GM18909 (cell line): ENCODE measurements around the gene SCN7A.
A peak's percentile ranks its signal among the peaks of the same experiment; 100 is the strongest.
"Not testable (repeated sequence)": the region's sequence is repeated elsewhere in the genome, so short reads cannot be mapped to it uniquely, and the experiment has no call there.

ENCODE experiments used
- ATAC-seq: cut with Tn5 transposase; IDR thresholded peaks from one replicate; pipeline ENCODE4 v1.9.1; 2021; ENCODE audit warnings: mild to moderate bottlenecking; ENCODE audit not compliant: unreplicated experiment, poor library complexity

SCN7A gene

DNA sequence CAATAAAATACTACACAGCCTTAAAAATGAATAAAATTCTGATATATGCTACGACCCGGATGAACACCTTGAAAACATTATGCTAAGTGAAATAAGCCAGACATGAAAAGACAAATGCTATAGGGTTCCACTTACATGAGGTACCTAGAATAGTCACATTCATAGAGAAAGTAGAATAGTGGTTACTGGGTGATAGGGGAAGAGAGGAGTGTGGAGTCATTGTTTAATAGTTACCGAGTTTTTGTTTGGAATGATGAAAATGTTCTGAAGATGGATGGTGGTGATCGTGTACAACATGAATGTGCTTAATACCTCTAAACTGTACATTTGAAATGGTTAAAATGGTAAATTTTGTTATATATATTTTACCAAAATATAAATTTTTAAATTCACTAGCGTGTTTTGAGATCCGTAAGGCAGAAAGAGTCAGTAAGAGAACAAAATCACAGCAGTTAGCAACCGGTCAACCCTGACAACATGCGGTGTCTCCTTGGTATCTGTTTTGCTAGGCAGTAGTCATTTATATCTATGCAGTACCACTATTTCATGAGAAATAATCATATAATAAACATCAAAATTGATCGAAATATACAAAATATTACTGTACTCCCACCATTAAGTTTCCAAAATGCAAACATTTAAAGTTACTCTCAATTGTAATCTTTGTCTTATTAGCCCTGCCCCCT, 129.4 kb downstream of the SCN7A start:
- no peak for ATAC-seq

DNA sequence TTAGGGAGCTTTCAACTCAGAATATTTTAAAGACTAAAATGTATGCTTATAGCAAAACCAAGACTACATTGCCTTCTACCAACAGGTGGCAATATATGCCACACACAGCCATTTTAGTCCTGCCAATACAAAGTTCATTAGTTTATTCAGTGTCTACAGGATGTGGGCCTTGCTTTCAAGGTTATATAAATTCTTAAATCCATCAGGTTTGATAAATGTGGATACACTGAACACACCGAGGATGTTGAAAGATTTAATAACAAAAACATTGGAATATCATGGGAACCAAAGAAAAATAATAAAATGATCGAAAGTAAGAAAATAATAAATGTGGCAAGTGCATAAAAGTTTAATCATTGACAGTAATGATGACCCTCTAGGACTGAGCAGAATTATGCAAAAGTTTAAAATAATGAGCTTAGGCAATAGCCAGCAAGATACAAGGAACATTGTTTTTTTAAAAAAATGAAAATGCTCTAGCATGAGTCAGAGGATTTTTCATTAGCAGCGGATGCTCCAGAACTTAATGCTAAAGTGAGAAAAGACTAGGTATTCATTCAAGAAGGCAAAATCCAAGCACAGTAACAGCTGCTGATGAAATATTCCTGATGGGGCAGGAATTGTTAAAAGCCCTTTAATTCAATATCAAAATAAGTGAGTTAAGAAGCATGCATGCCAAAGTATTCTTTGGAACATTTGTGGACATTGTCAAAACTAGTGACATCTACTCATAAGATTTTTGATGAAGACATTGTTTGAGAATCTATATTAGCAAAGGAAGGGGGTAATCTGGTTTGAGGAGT, 132.5 kb downstream of the SCN7A start:
- peak; percentile 73 for ATAC-seq

DNA sequence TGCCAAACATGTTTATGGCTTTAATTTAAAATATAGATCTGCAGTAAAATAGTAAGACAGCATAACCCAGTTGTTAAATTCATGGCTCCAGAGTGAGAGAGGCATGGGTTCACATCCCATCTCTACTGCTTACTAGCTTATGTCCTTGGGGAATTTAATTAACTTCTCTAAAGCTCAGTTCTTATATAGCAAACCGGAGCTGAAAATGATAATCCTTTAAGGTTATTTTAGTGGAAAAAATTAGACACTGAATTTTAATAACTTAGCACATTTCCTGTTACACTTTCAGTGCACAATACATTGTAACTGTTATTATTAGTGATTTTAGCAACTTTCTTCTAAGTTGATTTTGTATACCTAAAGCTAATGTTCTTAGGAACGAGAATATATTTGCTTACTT, 133.1 kb downstream of the SCN7A start:
- no peak for ATAC-seq

DNA sequence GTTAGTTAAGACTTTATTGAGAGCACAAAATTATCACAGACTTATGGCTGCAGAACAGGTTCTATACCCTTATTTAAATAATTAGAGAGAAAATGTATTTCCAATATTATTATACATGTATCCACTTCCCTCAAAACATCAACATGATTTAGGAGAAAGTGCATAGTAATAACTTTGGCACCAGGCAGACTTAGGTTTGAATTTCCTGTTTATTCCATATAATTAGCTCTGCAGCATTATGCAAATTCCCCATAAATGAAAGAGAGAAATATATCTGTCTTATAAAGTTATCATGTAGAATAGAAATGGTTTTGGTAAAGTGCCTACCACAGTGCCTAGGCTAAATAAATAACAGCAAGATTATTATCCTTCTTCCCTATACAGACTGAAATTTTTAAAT, 133.6 kb downstream of the SCN7A start:
- ATAC-seq: no peak

DNA sequence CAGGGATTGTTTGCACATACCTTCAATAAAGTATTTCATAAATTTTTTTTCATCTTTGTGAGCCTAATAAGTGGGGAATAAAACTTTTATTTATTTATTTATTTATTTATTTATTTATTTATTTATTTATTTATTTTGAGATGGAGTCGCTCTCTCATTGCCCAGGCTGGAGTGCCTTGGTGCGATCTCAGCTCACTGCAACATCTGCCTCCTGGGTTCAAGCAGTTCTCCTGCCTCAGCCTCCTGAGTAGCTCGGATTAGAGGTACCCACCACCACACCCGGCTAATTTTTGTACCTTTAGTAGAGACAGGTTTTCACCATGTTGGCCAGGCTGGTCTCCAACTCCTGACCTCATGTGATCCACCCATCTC, 136.1 kb downstream of the SCN7A start:
- ATAC-seq: not testable (repeated sequence)

DNA sequence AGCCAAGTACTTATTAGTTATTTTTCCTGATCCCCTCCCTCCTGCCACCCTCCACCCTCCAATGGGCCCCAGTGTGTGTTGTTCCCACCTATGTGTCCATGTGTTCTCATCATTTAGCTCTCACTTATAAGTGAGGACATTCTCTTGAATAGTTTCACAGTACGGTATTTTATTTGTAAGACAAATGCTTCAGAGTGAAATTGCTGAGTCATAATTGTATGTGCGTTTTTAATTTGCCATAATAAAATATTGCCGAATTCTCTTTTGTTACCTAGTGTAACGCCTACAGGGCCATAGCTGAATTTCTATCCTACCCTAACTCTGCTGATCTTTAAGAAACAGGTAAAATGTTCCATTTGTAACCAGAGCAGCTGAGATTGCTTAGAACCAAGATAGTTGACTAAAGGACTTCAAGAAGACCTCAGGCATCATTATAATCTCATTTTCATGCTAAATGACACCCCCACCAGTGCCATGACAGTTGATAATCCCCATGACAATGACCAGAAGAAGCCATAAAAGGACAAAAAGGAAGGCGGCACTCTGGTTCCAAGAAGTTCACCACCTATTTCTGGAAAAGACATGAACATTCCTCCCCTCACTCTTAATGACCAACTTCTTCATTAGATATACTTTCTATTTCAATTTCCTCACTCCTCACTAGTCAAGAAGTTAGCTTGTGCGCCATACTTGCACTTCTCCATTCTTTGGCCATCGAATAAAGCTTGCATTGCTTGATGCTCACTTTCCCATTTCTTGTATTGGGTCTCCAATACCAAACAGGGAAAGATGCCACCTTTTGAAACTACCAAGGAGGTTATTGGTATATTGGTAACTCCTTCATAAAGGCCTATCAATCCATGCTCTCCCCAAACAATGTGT, 136.7 kb downstream of the SCN7A start:
- ATAC-seq: no peak
